Measurements from ENCODE around the gene RTBDN.

The RTBDN gene

DNA sequence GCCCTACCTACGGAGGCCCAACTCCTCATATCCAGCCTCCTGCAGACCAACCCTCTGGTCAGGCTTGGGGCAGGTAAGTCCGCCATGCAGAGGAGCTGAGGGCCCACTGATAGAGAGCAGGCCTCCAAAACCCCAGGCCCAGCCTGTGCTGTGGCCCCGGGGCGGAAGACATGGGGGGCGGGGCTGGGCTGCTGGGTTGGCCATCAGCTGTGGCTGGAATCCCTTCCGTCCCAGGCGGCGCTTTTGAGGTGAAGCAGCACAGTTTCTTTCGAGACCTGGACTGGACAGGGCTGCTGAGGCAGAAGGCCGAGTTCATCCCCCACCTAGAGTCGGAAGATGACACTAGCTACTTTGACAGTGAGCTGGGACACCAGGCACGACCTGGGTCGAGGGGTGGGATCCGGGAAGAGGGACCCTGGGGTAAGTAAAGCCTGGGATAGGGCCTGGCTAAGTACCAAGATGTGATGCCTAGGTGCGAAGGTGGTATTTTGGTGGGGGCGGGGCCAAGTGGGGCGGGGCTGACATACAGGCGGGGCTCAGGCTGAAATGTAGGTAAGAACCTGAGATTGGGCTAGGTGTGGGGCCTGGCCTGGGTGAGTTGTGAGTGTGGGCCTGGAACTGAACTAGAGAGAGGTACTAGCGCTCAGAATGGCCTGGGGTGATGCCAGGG, 31.5 kb upstream of the RTBDN start:
- no peak for FAIRE-seq

DNA sequence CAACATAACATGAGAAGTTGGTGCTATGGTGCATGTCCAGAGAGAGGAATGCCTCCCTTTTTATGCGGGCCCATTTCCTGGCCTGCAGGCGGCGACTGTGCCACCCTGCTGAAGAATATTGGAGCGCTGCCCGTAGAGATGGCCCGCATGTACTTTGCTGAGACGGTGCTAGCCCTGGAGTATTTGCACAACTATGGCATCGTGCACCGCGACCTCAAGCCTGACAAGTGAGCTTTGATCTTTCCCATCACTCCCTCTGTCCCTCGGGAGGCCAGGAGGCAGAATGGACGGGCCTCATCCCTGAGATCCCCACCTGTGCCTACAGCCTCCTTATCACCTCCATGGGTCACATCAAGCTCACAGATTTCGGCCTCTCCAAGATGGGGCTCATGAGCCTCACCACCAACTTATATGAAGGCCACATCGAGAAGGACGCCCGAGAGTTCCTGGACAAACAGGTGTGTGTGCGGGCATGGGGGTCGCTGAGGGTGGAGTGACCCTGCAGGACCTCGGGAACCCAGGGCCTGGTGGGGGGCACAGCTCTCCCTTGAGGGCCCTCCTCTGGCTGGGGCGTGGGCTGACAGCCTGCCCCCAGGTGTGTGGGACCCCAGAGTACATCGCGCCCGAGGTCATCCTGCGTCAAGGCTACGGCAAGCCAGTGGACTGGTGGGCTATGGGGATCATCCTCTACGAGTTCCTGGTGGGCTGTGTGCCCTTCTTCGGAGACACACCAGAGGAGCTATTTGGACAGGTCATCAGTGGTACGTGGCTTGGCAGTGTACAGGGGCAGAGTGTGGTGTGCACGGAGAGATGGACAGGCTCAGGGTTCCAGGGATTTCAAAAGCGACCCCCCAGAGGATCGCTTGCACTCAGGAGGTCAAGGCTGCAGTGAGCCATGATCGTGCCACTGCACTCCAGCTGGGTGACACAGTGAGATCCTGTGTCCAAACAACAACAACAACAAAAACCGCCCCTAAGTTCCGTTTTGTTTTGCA, 30.6 kb upstream of the RTBDN start:
- DNase-seq (ENCODE audit: insufficient read length, low spot score) (no peak), FAIRE-seq (no peak)
- TF ChIP-seq, protein P1, sequence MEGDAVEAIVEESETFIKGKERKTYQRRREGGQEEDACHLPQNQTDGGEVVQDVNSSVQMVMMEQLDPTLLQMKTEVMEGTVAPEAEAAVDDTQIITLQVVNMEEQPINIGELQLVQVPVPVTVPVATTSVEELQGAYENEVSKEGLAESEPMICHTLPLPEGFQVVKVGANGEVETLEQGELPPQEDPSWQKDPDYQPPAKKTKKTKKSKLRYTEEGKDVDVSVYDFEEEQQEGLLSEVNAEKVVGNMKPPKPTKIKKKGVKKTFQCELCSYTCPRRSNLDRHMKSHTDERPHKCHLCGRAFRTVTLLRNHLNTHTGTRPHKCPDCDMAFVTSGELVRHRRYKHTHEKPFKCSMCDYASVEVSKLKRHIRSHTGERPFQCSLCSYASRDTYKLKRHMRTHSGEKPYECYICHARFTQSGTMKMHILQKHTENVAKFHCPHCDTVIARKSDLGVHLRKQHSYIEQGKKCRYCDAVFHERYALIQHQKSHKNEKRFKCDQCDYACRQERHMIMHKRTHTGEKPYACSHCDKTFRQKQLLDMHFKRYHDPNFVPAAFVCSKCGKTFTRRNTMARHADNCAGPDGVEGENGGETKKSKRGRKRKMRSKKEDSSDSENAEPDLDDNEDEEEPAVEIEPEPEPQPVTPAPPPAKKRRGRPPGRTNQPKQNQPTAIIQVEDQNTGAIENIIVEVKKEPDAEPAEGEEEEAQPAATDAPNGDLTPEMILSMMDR (IDR thresholded peaks at IDR 0.05; ENCODE audit: insufficient read depth, missing control alignments) = no peak

More for the DNA sequence above, 31.5 kb upstream of the RTBDN start:
- no peak for DNase-seq (ENCODE audit: insufficient read length, low spot score)
- TF ChIP-seq, protein P1 (IDR thresholded peaks at IDR 0.05; ENCODE audit: insufficient read depth, missing control alignments) = no peak

DNA sequence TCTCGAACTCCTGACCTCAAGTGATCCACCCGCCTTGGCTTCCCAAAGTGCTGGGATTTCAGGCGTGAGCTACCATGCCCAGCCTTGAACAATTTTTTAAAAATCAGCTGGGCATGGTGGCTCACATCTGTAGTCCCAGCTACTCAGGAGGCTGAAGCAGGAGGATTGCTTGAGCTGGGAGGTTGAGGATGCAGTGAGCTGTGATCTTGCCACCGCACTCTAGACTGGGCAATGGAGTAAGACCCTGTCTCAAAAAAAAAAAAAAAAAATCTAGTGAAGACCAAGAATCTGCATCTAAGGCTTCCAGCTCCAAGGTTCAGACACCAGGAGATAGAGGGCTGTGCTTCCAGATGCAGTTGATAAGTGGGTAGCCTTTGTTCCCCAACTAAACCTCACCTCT, 29.8 kb upstream of the RTBDN start:
- DNase-seq (ENCODE audit: insufficient read length, low spot score) = no peak
- no peak for FAIRE-seq
- TF ChIP-seq, protein P1 (IDR thresholded peaks at IDR 0.05; ENCODE audit: insufficient read depth, missing control alignments) = no peak

DNA sequence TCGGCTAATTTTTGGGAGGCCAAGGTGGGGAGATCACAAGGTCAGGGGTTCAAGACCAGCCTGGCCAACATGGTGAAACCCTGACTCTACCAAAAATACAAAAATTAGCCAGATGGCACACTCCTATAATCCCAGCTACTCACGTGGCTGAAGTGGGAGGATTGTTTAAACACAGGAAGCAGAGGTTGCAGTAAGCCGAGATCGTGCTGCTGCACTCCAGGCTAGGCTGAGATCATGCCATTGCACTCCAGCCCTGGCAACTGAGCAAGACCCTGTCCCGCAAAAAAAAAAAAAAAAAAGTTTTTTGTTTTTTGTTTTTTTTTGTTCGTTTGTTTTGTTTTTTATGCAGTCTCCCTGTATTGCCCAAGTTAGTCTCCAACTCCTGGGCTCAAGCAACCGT, 25.2 kb upstream of the RTBDN start:
- DNase-seq (ENCODE audit: insufficient read length, low spot score) (no peak), FAIRE-seq (no peak)
- TF ChIP-seq, protein P1 (IDR thresholded peaks at IDR 0.05; ENCODE audit: insufficient read depth, missing control alignments) = no peak

DNA sequence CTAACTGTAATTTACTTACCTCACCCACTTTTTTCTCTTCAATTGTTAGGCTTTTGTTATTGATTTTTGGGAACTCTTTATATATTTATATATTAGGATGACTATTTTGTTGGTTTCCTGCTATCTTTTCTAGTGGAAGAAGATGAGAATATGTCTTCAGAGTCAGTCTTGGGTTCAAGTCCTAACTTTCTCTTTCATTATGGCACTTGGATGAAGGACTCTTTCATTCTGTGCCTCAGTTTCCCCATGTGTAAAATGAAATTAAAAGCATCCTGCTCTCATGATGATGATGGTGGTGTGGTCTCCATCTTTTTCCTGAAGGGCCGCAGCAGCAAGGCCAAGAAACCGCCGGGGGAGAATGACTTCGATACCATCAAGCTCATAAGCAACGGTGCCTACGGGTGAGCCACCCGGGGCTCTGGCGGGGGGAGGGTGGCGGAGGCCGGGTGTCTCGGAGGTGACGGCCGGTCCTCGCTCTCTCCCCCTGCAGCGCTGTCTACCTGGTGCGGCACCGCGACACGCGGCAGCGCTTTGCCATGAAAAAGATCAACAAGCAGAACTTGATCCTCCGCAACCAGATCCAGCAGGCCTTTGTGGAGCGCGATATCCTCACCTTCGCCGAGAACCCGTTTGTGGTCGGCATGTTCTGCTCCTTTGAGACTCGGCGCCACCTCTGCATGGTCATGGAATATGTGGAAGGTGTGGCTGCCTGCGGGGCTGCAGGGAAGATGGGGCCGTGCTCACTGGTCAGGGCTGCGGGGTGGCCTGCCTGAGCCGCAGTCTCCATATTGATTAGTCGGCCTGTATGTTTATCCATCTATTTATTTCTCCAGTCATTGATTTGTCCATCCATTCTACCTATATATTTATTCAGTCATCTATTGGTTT, 23.9 kb upstream of the RTBDN start:
- FAIRE-seq = no peak
- TF ChIP-seq, protein P1 (IDR thresholded peaks at IDR 0.05; ENCODE audit: insufficient read depth, missing control alignments) = no peak
- no peak for DNase-seq (ENCODE audit: insufficient read length, low spot score)

DNA sequence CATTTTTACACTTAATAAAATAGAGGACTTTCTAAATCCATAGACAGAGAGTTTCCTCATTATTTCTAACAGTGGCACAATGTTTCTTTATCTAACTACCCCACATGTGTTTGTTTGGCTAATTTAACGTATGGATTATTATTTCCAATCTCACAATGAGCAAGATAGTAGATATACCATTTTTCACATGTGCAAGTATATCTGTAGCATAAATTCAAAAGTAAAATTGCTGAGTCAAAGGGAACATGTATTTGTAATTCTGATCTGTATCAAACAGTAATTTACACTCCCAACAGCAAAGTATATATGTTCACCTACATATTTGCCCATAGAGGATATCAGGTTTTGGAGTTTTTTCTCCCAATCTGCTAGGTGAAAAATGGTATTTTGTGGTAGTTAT, 22.3 kb upstream of the RTBDN start:
- DNase-seq (ENCODE audit: insufficient read length, low spot score) (no peak), FAIRE-seq (no peak)
- TF ChIP-seq, protein P1 (IDR thresholded peaks at IDR 0.05; ENCODE audit: insufficient read depth, missing control alignments) = no peak

All from D721Med (cell line).